Inflammatory macrophage (primary cell): ENCODE results near the gene CEP170B.
A peak's percentile ranks its signal among the peaks of the same experiment; 100 is the strongest.
"Not testable (repeated sequence)": the region's sequence is repeated elsewhere in the genome, so short reads cannot be mapped to it uniquely, and the experiment has no call there.

Experiments used
- DNase-seq, 2 donors: peaks; one replicate each; pipeline ENCODE4 v3.0.0-alpha.2; 2020 to 2022

CEP170B gene

GRCh38 chr14:104933746-104934733 is 69.0 kb downstream of the CEP170B start:
- DNase-seq: no peak

DNA sequence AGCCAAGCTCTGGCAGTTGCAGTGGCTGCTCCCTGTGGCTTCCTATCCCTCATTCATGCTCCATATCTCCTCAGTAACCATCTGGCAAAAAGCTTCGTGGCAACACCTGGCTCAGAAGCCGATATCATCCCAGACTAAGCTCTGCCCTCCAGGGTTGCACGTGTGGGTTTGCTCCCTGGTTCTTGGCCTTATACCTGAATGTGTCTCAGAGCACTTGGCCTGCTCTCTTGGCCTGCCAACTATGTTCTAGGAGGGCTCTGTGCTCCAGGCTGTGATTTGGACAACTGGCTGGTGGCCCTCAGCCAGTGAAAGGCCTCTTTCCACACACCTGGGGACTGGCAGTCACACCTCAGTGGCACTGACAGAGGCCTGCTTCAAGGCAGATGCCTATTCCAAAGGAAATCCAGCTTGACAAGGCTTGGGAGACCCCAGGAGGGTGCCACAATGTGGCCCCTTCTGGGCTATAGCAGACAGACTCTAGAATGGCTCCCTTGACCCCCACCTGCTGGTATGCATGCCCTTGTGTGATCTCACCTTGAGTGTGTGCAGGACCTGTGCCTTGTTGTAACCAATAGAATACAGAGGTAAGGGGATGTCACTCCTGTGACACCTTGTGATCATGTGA is 70.1 kb downstream of the CEP170B start:
- DNase-seq: no peak

DNA sequence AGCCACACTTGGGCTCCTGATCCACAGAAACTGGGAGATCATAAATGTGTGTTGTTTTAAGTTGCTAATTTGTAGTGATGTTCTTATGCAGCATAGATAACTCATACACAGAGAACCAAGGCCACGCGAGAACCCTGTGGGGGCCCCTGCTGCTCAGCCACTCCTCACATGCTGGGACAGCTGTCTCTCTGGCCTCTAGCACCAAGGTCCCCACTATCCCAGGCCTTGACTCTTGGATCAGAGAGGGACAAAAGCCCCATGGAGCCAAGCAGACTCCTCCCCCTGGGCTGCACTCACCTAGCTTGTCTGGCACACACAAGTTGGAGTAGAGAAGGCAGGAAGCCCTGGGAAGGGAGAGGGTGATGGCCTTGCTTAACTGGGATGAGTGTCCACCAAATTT is 70.9 kb downstream of the CEP170B start:
- no peak for DNase-seq

DNA sequence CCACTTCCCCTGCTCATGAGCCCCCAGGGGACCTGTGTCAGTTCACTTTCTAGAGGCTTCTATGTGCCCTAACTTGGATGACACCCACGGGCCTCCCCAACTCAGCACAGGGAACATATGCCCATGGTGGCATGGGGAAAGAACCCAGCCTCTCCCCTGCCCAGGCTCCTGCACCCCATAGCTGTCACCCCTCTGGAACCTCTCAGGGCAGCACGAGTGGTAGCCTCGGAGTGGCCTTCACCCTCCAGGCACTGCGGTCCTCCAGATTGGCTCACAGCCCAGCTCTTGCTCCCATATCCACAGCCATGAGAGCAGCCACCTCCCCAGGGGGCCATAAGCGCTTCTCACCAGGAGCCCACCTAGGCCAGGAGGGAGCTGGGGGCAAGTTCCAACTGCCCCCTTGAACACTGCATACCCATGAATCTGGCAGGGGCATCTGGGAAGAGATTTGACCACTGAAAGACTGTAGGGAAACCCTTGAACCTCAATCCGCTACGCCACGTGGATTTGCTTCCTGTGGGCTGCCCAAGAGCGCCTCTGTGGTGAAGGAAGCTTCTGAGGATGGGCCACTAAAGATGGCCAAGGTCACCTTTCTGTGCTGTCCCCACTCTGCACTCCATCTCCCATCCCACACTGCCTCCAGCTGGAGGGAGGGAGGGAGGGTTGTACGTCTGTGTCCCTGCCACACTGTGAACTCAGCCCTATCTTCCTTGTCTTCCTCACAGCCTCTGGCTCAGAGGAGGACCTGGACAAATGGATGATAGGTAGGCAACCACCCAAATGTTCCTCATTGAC is 71.5 kb downstream of the CEP170B start:
- no peak for DNase-seq

DNA sequence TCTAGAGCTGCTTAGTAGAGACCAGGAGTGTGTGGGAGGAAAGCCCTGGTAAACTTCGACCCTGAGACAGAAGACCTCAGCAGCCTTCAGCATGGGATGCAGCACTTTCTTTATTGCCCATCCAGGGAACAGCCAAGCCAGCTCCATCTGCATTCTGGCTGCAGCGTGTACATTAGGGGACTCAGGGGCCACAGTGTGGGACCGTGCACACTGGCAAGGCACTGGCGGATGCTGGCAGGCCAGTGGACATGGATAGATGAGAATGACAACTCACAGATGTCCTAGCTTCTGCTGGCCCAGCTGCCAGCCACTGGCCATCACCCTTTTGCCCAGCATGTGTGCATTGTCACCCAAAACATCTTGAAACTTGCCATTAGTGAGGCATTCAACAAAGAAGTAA is 72.1 kb downstream of the CEP170B start:
- no peak for DNase-seq

- no peak for DNase-seq
Observed at GRCh38 chr14:104937694-104938365, 72.8 kb downstream of the CEP170B start.

DNA sequence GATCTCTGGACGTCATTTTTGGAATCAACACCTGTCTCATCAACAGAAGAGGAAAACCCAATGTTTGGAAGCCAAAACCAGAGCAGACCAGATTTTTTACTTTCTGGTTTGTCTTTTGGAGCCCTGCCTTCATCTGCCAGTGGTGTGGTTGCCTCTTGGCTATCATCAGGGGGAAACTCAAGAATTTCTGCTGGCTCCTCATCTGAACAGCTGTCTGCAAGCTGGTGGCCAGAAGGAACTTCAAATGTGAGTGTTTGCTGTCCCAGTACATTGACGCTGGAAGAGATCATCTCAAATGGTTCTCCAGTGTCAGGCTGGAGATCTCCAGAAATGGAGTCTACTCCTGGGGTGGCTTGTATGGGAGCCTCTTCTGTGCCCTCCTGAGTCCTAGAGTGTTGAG is 73.4 kb downstream of the CEP170B start:
- no peak for DNase-seq

DNA sequence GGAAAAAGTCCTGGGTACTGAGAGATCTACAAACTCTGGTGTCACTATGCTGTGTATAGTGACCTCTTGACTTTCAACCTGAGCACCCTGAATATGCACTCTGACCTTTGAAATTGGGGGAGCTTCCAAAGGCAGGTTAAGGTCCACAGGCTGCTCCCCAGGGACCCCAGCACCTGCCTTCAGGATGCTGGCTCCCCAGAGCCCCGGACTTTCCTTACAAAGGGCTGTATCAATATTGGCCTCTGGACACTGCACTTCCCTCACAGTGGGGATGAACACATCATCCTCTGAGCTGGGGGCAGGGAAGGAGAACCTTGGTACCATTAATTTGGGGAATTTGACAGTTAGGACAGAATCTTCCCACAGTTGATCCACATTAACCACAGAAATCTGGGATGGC is 73.9 kb downstream of the CEP170B start:
- DNase-seq: no peak

GRCh38 chr14:104939666-104940410 is 74.8 kb downstream of the CEP170B start:
- DNase-seq: peak; percentile 17 to 47

DNA sequence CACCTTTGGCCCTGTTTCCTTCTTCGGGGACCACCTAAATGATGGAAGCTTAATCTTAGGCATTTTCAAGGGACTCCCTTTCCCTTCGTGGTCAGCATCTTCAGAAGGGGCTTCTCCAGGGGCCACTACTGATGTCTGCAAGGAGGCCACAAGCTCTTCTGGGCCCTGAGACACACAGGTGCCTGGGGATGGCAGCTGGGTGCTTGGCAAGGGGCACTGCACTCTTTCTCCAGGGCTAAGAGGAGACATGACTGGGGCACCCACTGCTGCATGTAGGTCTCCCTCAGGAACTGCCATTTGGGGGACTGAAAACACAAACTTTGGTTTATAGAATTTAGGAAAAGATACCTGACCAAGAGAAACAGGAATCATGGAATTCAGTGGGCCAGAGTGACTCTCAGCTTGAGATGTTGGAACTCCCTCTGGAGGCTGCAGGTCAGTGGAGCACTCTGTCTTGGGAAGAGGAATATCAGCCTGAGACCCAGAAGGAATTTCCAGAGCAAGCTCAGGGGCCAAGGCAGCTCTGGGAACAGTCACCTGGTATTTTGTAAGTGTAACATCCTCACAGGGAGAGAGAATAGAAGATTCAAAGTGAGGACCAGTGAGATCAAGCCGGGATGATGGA is 75.6 kb downstream of the CEP170B start:
- DNase-seq: no peak

- no peak for DNase-seq
Observed at GRCh38 chr14:104941508-104942365, 76.7 kb downstream of the CEP170B start.

DNA sequence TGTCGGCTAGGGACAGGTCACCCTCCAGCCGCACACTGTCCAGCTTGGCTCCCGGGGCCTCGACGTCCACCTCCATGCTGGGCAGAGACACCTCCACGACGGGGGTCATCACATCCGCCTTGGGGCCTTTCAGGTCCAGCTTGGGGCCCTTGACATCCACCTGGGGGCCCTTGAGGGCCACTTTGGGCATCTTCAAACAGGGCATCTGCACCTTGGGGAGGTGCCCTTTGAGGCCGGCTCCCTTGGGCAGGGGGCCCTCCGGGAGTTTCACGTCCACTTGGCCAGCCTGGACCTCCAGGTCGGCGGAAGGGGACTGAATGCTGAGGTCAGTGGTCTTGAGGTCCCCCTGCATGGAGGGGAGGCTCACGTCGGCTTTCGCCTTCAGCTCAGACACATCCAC is 77.5 kb downstream of the CEP170B start:
- DNase-seq: no peak

GRCh38 chr14:104943216-104944015 is 78.3 kb downstream of the CEP170B start:
- not testable (repeated sequence) for DNase-seq

DNA sequence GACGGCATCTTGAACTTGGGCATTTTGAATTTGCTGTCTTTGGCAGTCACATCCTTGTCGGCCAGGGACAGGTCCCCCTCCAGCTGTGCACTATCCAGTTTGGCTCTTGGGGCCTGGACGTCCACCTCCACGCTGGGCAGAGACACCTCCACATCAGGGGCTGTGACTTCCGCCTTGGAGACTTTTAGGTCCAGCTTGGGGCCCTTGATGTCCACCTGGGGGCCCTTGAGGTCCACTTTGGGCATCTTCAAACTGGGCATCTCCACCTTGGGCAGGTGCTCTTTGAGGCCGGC is 78.9 kb downstream of the CEP170B start:
- not testable (repeated sequence) for DNase-seq

DNA sequence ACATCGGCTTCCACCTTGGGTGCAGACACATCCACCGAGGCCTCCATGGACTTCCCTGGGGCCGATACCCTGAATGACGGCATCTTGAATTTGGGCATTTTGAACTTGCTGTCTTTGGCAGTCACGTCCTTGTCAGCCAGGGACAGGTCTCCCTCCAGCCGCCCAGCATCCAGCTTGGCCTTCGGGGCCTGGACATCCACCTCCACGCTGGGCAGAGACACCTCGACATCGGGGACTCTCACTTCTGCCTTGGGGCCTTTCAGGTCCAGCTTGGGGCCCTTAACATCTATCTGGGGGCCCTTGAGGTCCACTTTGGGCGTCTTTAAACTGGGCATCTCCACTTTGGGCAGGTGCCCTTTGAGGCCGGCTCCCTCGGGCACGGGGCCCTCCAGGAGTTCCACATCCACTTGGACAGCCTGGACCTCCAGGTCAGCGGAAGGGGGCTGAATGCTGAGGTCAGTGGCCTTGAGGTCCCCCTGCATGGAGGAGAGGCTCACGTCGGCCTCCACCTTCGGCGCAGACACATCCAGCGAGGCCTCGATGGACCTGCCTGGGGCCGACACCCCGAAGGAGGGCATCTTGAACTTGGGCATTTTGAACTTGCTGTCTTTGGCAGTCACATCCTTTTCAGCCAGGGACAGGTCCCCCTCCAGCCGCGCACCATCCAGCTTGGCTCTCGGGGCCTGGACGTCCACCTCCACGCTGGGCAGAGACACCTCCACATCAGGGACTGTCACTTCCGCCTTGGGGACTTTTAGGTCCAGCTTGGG is 79.6 kb downstream of the CEP170B start:
- DNase-seq: not testable (repeated sequence)

DNA sequence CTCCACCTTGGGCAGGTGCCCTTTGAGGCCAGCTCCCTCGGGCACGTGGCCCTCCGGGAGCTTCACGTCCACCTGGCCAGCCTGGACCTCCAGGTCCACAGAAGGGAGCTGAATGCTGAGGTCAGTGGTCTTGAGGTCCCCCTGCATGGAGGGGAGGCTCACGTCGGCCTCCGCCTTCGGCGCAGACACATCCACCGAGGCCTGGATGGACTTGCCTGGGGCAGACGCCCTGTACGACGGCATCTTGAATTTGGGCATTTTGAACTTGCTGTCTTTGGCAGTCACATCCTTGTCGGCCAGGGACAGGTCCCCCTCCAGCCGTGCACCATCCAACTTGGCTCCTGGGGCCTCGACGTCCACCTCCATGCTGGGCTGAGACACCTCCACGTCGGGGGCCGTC is 80.2 kb downstream of the CEP170B start:
- not testable (repeated sequence) for DNase-seq
